GM12873 (cell line): ENCODE data around the gene FYN.

Experiments used
- CTCF ChIP-seq: IDR thresholded peaks from 2 replicates; pipeline ENCODE4 v1.5.1; 2012; ENCODE audit warnings: low read depth, mild to moderate bottlenecking, moderate library complexity, low read length, control low read depth; ENCODE audit not compliant: insufficient read depth; ENCODE audit errors: missing control alignments

The FYN gene

GRCh38 chr6:111683749-111684267 lies 189.4 kb downstream of the FYN start:
- TF ChIP-seq CTCF = no peak

- TF ChIP-seq CTCF = no peak
Observed at GRCh38 chr6:111683157-111683556, 190.1 kb downstream of the FYN start.

- no peak for TF ChIP-seq CTCF
Observed at GRCh38 chr6:111681860-111682259, 191.4 kb downstream of the FYN start.

GRCh38 chr6:111680015-111680712 lies 193.1 kb downstream of the FYN start:
- no peak for TF ChIP-seq CTCF

- TF ChIP-seq CTCF = no peak
Observed at GRCh38 chr6:111679126-111679858, 194.0 kb downstream of the FYN start.

GRCh38 chr6:111677249-111677990 lies 195.8 kb downstream of the FYN start:
- TF ChIP-seq CTCF = no peak

GRCh38 chr6:111676383-111676782 lies 196.9 kb downstream of the FYN start:
- no peak for TF ChIP-seq CTCF
